ENCODE data around the gene WFDC2.

- no peak for TF ChIP-seq CTCF (conservative IDR thresholded peaks at IDR 0.05 in 1 of 2, IDR thresholded peaks at IDR 0.05 in 1 of 2; ENCODE audit: extremely low read depth in 1 of 2, insufficient read depth in 1 of 2, low read depth in 1 of 2, low read length in 2 of 2)
- TF ChIP-seq EZH2 (IDR thresholded peaks at IDR 0.05; ENCODE audit: borderline replicate concordance, low read length) = no peak
Observed at GRCh38 chr20:45465491-45466266, 3.9 kb upstream of the WFDC2 start.
